Colon (tissue), 2 donors: ENCODE measurements around the gene MCOLN3.

Experiments
- FAIRE-seq: peaks from 2 replicates; lab custom pipeline; 2012; peaks lifted over from hg19 to GRCh38; lab: Jason Lieb, UNC
- donor health status: control.
- donor health status: control.

Gene MCOLN3

GRCh38 chr1:85048296-85049064, at the start of gene MCOLN3:
Gene MCOLN3, minus strand, starts transcription at chr1:85048500. Its CDS starts 3,140 bp downstream, at chr1:85045360.
- no peak for FAIRE-seq

- no peak for FAIRE-seq
These were observed 45.3 kb upstream of the MCOLN3 start for GRCh38 chr1:85093644-85094043.

- no peak for FAIRE-seq
These were observed 43.5 kb upstream of the MCOLN3 start for GRCh38 chr1:85091671-85092280.

GRCh38 chr1:85090225-85090624, 41.9 kb upstream of the MCOLN3 start:
- no peak for FAIRE-seq

- FAIRE-seq, result no peak
These were observed 40.9 kb upstream of the MCOLN3 start for GRCh38 chr1:85089203-85089602.

- FAIRE-seq, result no peak
These were observed 40.1 kb upstream of the MCOLN3 start for GRCh38 chr1:85088408-85088784.

- no peak for FAIRE-seq
These were observed 39.5 kb upstream of the MCOLN3 start for GRCh38 chr1:85087659-85088407.

GRCh38 chr1:85085417-85085816, 37.1 kb upstream of the MCOLN3 start:
- FAIRE-seq, result no peak

- no peak for FAIRE-seq
These were observed 30.6 kb upstream of the MCOLN3 start for GRCh38 chr1:85078903-85079302.

GRCh38 chr1:85074365-85074964, 26.2 kb upstream of the MCOLN3 start:
- no peak for FAIRE-seq

- FAIRE-seq, result no peak
These were observed 22.7 kb upstream of the MCOLN3 start for GRCh38 chr1:85070972-85071492.

- no peak for FAIRE-seq
These were observed 20.5 kb upstream of the MCOLN3 start for GRCh38 chr1:85068846-85069245.

- FAIRE-seq, result no peak
These were observed 17.2 kb upstream of the MCOLN3 start for GRCh38 chr1:85065550-85065949.

- FAIRE-seq, result no peak
These were observed 14.2 kb upstream of the MCOLN3 start for GRCh38 chr1:85062425-85063026.

- peak; percentile 85 for FAIRE-seq
These were observed 13.6 kb upstream of the MCOLN3 start for GRCh38 chr1:85061711-85062424.

- no peak for FAIRE-seq
These were observed 11.7 kb upstream of the MCOLN3 start for GRCh38 chr1:85060038-85060437.

GRCh38 chr1:85059563-85059962, 11.3 kb upstream of the MCOLN3 start:
- no peak for FAIRE-seq

- FAIRE-seq, result no peak
These were observed 10.5 kb upstream of the MCOLN3 start for GRCh38 chr1:85058786-85059185.

GRCh38 chr1:85058311-85058710, 10.0 kb upstream of the MCOLN3 start:
- FAIRE-seq, result no peak

- no peak for FAIRE-seq
These were observed 6.4 kb upstream of the MCOLN3 start for GRCh38 chr1:85054664-85055063.

GRCh38 chr1:85049735-85050166, 1.5 kb upstream of the MCOLN3 start:
- FAIRE-seq, result no peak
